Right lobe of liver (tissue), 6 donors: ENCODE results near the gene RAD9A. TPM values are rescaled to one million over a fixed set of nuclear protein-coding genes. Genes with fewer than 3 reads are reported as not detected.
A peak's percentile ranks its signal among the peaks of the same experiment; 100 is the strongest.

Source experiments
- ATAC-seq, 4 donors: fragments of 200-7000 bp; cut with Tn5 transposase; one replicate each; pipeline ENCODE4 v1.9.1; 2020; ENCODE audit warnings: mild to moderate bottlenecking in 4 of 4, moderate library complexity in 4 of 4
- DNase-seq, 3 donors: peaks; one replicate each; pipeline ENCODE4 v3.0.0-alpha.2; 2020
- H3K27ac ChIP-seq, 3 donors: fragments of 200-600 bp; one replicate each; pipeline ENCODE4 v1.8.0; 2022
- H3K27me3 ChIP-seq, 2 donors: fragments of 200-600 bp; one replicate each; pipeline ENCODE4 v1.8.0; 2022
- H3K36me3 ChIP-seq, 4 donors: fragments of 200-600 bp; sonication (generic) in 1 of 4; one replicate each; pipeline versions ENCODE4 v1.5.1 to v1.8.0; 2017 to 2022; ENCODE audit warnings: control low read depth in 1 of 4
- H3K4me1 ChIP-seq, 4 donors: fragments of 200-600 bp; sonication (generic) in 1 of 4; one replicate each; pipeline versions ENCODE4 v1.5.1 to v1.8.0; 2017 to 2022; ENCODE audit warnings: control low read depth in 1 of 4
- H3K4me3 ChIP-seq, 3 donors: fragments of 200-600 bp; one replicate each; pipeline ENCODE4 v1.8.0; 2022
- H3K9me3 ChIP-seq, 4 donors: fragments of 200-600 bp; sonication (generic) in 1 of 4; one replicate each; pipeline versions ENCODE4 v1.5.1 to v1.8.0; 2017 to 2022; ENCODE audit warnings: control low read depth in 1 of 4
- POLR2A ChIP-seq: fragments of 450-650 bp; IDR thresholded peaks from one replicate; pipeline ENCODE4 v1.6.1; 2017; ENCODE audit warnings: antibody characterized with exemption, mild to moderate bottlenecking
- WGBS: methylation state at CpG from one replicate; pipeline ENCODE4 v1.1.6; 2018; ENCODE audit warnings: low coverage, low lambda C conversion rate; ENCODE audit not compliant: insufficient coverage; ENCODE audit errors: missing lambda C conversion rate; 5-methylcytosine and 5-hydroxymethylcytosine counted together
- intact Hi-C, 2 donors: fragments of 100-400 bp; cut with DNase I; formaldehyde crosslinking; loops; one replicate each; pipeline versions ENCODE4 v1.11.2 to v1.14.1; 2022
- total RNA-seq, 6 experiments: library from RNA; depleted of rRNA in 2 of 6; stranded (reverse); fragments of >200 nt in 2 of 6; fragmentation: NEBNext Ultra II Directional in 3 of 6; extraction: Animal tissue kit (Norgen Biotek cat#: 25700) in 3 of 6; gene quantifications; one replicate each; pipeline versions ENCODE4 v1.1.0 to v1.2.4, GENCODE V29; 2016 to 2023
- TF ChIP-seq, protein P1 (sequence below), 4 donors: fragments of 200-600 bp in 3 of 4; fragments of 450-650 bp in 1 of 4; IDR thresholded peaks; one replicate each; pipeline versions ENCODE4 v1.5.1 to v1.8.0; 2016 to 2022; ENCODE audit warnings: antibody characterized with exemption in 4 of 4, mild to moderate bottlenecking in 2 of 4
- donor health status: DM: no; HTN: yes; CAD: no.
- donor health status: DM: no; HTN: no; CAD: no.
- donor health status: DM: no; HTN: no; CAD: no.
- donor health status: DM: no; HTN: yes; CAD: no.
- donor health status: DM: no; HTN: yes; CAD: no.

Gene RAD9A
- total RNA-seq, 6 experiments from 2014 or later: 5.3 to 13.2 (median 6.2) TPM

DNA sequence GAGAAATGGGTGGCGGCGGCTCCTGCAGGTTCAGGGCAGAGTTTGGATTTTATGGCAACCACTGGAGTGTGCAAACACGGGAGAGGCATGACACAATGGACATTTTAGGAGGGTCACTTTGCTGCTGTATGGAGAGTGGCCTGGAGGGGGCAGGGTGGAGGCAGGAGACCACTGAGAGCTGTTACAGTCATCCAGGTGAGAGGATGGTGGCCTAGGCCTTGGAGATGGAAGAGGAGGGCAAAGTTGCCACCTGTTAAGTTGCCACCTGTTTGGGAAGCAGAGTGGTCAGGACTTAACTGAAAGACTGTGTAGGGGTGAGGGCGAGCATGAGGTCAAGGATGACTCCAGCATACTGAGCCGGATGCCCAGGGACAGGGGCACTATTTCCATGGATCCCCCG, 2.3 kb upstream of the RAD9A start:
- Histone ChIP-seq H3K27ac (no peak overlapping the region), H3K36me3 (peaks cover 0 to 3% (median 0%) of the 10 kb centered on the region in 4 donors), H3K27me3 (no peaks in the 10 kb centered on the region), H3K9me3 (no peaks in the 10 kb centered on the region), H3K4me3 (no peak overlapping the region), H3K4me1 (peaks cover 0 to 12% (median 0%) of the 10 kb centered on the region in 4 donors)
- ATAC-seq (peak; percentile 37 to 55 (median 46)), DNase-seq (no peak)
- intact Hi-C loops: loop anchor here in 1 of 2 donors (10.0 kb wide), 1 partner anchor 115 kb away; no protein-coding TSS in a partner anchor
- no peak for TF ChIP-seq POLR2A
- TF ChIP-seq, protein P1, sequence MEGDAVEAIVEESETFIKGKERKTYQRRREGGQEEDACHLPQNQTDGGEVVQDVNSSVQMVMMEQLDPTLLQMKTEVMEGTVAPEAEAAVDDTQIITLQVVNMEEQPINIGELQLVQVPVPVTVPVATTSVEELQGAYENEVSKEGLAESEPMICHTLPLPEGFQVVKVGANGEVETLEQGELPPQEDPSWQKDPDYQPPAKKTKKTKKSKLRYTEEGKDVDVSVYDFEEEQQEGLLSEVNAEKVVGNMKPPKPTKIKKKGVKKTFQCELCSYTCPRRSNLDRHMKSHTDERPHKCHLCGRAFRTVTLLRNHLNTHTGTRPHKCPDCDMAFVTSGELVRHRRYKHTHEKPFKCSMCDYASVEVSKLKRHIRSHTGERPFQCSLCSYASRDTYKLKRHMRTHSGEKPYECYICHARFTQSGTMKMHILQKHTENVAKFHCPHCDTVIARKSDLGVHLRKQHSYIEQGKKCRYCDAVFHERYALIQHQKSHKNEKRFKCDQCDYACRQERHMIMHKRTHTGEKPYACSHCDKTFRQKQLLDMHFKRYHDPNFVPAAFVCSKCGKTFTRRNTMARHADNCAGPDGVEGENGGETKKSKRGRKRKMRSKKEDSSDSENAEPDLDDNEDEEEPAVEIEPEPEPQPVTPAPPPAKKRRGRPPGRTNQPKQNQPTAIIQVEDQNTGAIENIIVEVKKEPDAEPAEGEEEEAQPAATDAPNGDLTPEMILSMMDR (IDR thresholded peaks at IDR 0.05): peak; percentile 41 to 46 (median 46)
- whole genome bisulfite sequencing: 41% methylated on average over 6 of the region's 6 CpGs

DNA sequence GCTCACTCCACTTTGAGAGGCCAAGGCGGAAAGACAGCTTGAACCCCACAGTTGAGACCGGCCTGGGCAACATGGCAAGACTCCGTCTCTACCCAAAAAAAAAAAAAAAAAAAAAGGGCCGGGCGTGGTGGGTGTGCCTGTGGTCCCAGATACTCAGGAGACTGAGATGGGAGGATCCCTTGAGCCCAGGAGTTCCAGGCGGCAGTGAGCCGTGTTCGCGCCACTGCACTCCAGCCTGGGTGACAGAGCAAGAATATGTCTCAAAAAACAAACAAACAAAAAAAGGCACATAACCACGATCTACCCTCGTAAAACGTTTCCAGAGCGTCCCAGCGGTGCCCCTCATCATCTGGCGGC, 861 bp upstream of the RAD9A start:
- H3K27me3 ChIP-seq: no peaks in the 10 kb centered on the region
- no peaks in the 10 kb centered on the region for H3K9me3 ChIP-seq
- H3K36me3 ChIP-seq: peaks cover 0 to 5% (median 0%) of the 10 kb centered on the region in 4 donors
- TF ChIP-seq, protein P1 (IDR thresholded peaks at IDR 0.05): no peak
- no peak for TF ChIP-seq POLR2A
- intact Hi-C loops: loop anchor here (5.0 to 10.0 kb wide), 2 partner anchors 114 to 116 kb away; partner anchors contain the start of genes CDK2AP2 (in 2 of the 2) and PITPNM1 (in 2 of the 2)
- peaks cover 0 to 12% (median 0%) of the 10 kb centered on the region in 4 donors for H3K4me1 ChIP-seq
- ATAC-seq (no peak), DNase-seq (no peak)
- WGBS: 10% methylated on average over 13 of the region's 15 CpGs
- H3K27ac ChIP-seq: peak overlapping the region; percentile 49 to 79 (median 68)
- H3K4me3 ChIP-seq: peak overlapping the region; percentile 74 to 92 (median 84)

DNA sequence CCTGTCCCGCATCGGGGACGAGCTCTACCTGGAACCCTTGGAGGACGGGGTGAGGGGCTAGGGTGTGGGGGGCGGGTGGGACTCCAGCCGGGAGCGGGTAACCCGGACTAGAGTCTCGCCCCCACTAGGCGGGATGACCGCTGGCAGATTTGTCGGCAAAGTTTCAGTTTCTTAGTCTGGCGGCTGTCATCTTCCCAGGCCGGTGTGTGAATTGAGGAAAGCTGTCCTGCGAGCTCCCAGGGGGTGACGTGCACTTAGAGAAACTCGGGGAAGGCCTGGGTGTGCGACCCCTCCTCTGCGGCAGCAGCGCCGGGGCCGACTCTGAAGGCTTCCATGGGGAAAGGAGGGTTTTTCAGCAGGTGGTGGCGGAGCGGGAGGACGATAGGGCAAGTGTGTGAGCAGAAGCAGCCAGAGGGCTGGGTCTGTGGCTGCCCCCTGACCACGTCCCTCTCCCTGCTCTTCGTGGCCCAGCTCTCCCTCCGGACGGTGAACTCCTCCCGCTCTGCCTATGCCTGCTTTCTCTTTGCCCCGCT, 463 bp downstream of the RAD9A start:
- intact Hi-C loops: loop anchor here (5.0 to 10.0 kb wide), 2 partner anchors 113 to 115 kb away; partner anchors contain the start of genes CDK2AP2 (in 2 of the 2) and PITPNM1 (in 2 of the 2)
- WGBS: 6% methylated on average over 10 of the region's 31 CpGs
- peak overlapping the region; percentile 74 to 92 (median 84) for H3K4me3 ChIP-seq
- ATAC-seq (peak in 3 of 4 donors; percentile 1 to 19 (median 5)), DNase-seq (no peak)
- TF ChIP-seq, protein P1 (IDR thresholded peaks at IDR 0.05): no peak
- no peak for TF ChIP-seq POLR2A
- no peaks in the 10 kb centered on the region for H3K9me3 ChIP-seq
- peak overlapping the region; percentile 49 to 79 (median 68) for H3K27ac ChIP-seq
- peaks cover 0 to 6% (median 3%) of the 10 kb centered on the region in 4 donors for H3K36me3 ChIP-seq
- H3K4me1 ChIP-seq: peaks cover 0 to 12% (median 0%) of the 10 kb centered on the region in 4 donors
- no peaks in the 10 kb centered on the region for H3K27me3 ChIP-seq

DNA sequence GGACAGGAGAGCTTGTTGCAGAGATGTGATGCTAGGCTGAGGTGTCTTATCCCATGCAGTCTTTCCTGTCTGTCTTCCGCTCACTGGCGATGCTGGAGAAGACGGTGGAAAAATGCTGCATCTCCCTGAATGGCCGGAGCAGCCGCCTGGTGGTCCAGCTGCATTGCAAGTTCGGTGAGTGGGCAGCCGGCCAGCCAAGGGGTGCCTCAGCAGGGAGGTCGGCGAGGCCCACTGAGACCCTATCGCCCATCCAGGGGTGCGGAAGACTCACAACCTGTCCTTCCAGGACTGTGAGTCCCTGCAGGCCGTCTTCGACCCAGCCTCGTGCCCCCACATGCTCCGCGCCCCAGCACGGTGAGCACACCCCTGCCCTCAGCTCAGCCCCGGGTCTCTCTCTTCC, 1.7 kb downstream of the RAD9A start:
- Histone ChIP-seq H3K4me3 (no peak overlapping the region), H3K4me1 (peaks cover 0 to 12% (median 0%) of the 10 kb centered on the region in 4 donors), H3K9me3 (no peaks in the 10 kb centered on the region), H3K27ac (no peak overlapping the region), H3K36me3 (peaks cover 3 to 18% (median 11%) of the 10 kb centered on the region in 4 donors), H3K27me3 (no peaks in the 10 kb centered on the region)
- intact Hi-C loops: loop anchor here (5.0 to 10.0 kb wide), 2 partner anchors 111 to 114 kb away; partner anchors contain the start of genes CDK2AP2 (in 2 of the 2) and PITPNM1 (in 2 of the 2)
- TF ChIP-seq POLR2A: no peak
- TF ChIP-seq, protein P1 (IDR thresholded peaks at IDR 0.05): no peak
- DNase-seq (no peak), ATAC-seq (no peak)
- 80% methylated on average over 6 of the region's 18 CpGs for WGBS
